ENCODE data around the gene KLHL13.
"Not testable (repeated sequence)": the region's sequence is repeated elsewhere in the genome, so short reads cannot be mapped to it uniquely, and the experiment has no call there.

Gene KLHL13

GRCh38 chrX:118116713-118117550 is at the start of gene KLHL13:
KLHL13 (minus strand) TSS chrX:118116810; CDS start chrX:118028473, 88,337 bp downstream.
- DNase-seq (ENCODE audit: low read depth in 2 of 2) = peak in 1 of 2 donors; percentile 0

DNA sequence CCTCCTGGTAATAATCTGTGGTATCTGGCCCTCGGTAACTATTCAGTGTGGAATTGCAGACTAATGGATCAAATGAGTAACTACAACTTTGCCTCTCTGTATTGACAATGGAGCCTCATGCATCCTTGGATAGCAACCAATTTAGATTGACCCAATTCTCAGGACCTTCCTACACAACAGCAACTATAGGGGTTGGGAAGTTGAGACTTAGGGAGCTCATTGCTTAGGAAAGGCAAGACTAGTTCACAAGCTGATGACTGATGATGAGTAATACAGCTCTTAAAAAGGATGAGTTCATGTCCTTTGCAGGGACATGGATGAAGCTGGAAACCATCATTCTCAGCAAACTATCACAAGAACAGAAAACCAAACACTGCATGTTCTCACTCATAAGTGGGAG is 47.5 kb upstream of the KLHL13 start:
- DNase-seq (ENCODE audit: low read depth in 2 of 2) = no peak

DNA sequence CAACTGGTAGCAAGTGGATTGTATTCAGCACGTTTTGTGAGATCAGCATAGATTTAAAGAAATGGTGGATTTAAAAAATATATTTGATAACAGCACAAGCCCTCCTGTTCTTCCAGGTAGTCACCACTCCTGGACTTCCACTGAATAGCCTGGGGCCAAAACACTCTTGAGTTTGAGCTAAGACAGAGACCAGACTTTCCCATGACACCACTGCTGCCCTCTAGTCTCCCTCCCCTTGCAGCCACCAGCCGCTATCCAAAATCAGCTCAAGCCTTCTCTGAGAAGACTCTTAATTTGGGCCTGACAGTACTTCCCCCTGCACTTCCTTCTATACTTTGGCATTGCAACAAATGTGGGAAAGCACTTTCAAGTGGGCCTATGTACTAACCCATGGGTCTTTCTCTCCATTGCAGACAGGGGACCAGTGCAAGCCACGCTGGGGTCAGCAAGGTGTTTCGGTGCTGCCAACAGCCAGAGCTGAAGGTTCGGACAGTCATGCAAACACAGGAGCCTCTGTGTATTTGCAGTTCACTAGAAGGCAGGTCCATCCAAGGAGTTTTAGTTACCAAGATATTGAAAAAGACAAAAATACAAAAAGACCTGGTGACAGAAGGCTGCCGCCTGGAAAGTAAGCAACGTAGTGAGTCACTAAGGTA is 40.5 kb upstream of the KLHL13 start:
- no peak for DNase-seq (ENCODE audit: low read depth in 2 of 2)

DNA sequence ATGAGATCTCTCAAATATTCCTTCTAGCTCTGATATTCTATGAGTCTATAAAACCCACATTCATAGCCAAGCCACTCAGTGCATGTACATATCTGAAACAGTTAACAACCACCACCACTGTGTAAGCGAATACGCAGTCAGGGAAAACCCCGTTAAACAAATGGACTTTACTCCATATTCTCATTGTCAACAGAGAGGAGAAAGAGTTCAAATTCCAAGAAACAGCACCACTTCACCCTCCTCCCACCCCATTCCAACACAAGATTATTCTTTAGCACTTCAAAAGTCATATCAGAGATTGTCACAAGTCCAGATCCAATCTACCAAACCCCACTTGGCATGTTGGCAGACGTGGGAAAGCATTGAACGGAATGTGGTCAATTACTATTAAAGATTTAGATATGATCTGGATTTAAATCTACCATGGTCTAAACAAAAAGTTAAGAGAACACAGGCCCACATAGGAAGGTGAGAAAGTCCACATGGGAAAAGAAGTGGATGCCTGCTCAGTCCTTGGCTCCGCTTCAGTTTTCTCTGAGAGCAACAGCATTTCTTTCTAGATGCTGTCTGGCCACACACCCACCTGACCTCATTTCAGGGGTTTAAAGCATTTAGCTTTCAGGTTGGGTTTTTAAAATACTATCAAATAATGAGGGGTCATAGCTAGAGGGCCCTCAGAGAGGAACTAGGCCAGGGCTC is 39.8 kb upstream of the KLHL13 start:
- DNase-seq (ENCODE audit: low read depth in 2 of 2) = no peak

- no peak for DNase-seq (ENCODE audit: low read depth in 2 of 2)
Measured at GRCh38 chrX:118153270-118153669, 36.7 kb upstream of the KLHL13 start.

DNA sequence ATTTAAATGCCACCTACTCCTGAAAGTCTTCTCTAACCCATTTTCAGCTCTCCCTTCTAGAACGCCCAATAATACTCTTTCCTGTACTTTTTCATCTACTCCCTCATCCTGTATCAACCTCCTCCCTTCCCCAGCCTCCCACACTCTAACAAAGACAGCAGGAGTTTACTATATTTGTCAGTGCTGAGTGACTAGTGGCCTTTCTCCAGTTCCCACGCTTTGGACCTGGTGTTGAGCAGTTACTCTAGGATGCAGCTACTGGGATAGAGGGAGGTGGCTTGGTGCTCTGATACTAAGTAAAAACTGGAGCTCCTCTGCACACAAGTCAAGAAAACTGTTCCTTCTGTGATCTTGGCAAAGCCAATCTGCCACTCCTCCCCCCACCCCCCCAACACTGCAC is 36.1 kb upstream of the KLHL13 start:
- no peak for DNase-seq (ENCODE audit: low read depth in 2 of 2)

DNA sequence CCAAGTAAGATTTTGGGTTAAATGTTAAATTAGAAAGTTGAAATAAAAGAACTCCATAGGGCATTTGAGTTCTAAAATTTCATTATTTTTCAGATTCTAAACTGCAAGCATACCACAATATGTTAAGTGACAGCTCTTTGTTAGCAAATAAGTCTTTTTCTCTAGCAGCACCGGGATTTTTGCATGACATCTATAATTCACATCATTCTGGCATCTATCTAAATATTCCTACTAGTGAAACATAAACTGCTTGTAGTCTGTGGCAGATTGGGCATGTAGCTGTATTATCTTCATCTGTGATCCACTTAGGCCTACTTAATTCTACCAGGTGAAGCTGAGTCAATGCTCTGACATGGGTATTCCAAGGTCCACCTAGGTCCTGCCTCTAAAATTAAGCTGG is 32.1 kb upstream of the KLHL13 start:
- no peak for DNase-seq (ENCODE audit: low read depth in 2 of 2)

DNA sequence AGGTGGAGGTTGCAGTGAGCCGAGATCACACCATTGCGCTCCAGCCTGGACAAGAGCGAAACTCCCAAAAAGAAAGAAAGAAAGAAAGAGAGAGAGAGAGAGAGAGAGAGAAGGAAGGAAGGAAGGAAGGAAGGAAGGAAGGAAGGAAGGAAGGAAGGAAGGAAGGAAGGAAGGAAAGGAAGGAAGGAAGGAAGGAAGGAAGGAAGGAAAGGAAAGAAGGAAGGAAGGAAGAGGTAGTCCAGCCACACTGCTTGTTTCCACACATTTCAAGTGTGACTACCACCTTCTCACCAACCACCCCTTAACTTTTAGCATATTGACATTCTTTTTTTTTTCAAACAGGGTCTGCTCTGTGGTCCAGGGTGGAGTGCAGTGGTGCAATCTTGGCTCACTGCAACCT is 31.2 kb upstream of the KLHL13 start:
- DNase-seq (ENCODE audit: low read depth in 2 of 2) = not testable (repeated sequence)

DNA sequence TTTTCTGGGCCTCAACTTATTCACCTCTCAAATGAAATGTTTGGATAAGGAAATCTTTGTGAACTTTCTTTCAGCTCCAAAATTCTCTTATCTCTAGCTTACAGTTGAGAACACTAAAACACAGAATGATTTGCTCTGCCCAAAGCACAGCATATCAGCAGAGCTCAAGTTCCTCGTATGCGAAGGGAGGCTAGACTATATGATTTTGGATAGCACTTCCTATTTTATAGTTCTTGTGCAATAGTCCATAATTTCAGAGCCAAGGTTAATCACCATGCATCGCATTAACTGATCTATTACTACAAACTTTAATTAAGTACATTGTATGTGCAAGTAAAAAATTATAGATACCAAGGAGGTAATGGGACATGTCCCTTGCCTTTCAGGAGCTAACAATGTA is 27.0 kb upstream of the KLHL13 start:
- DNase-seq (ENCODE audit: low read depth in 2 of 2) = no peak

- DNase-seq (ENCODE audit: low read depth in 2 of 2) = no peak
Measured at GRCh38 chrX:118131336-118131735, 14.7 kb upstream of the KLHL13 start.

DNA sequence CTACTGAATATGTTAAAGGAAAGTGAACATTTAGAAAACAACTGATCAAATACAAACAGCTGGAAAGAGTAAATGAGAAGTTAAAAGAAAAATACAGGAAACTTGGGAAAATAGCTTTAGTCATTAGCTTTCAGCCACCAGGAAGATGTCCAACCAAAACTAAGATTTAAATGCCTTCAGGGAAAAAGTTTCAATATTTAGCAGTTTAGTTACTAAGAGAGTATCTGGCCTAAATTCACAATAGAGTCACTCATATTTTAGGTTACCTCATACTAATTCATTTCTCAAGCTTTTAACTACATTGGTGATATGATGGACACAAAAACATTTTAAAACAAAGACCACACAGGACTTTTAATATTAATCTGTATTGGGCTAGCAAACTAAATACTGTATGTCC is 13.1 kb upstream of the KLHL13 start:
- DNase-seq (ENCODE audit: low read depth in 2 of 2) = no peak

GRCh38 chrX:118128724-118129123 is 12.1 kb upstream of the KLHL13 start:
- no peak for DNase-seq (ENCODE audit: low read depth in 2 of 2)

DNA sequence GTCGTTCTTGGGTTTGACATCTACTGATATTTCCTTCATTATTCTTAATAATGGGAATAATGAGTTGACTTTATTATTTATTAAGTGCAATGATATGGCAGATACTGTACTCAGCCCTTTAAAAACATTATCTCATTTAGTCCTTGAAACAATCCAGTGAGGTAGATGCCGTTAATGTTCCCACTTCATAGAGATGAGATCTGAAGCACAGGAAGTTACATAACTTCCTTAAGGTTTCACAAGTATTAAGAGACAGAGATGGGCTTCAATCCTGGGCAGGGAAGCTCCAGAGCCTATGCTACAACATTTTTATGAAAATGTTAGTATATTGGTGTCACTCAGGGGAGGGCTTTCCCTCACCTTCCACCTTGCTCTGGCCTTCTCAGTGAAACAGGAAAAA is 9.7 kb upstream of the KLHL13 start:
- no peak for DNase-seq (ENCODE audit: low read depth in 2 of 2)

DNA sequence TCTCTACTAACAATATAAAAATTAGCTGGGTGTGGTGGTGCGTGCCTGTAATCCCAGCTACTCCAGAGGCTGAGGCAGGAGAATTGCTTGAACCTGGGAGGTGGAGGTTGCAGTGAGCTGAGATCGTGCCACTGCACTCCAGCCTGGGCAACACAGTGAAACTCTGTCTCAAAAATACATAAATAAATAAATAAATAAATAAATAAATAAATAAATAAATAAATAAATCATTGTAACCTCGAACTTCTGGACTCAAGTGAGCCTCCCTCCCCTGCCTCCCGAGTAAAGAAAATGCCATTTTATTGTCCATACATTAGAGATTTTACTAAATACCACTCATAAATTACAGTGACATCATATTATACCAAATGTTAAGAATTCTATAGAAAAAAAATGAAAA is 7.6 kb upstream of the KLHL13 start:
- DNase-seq (ENCODE audit: low read depth in 2 of 2) = not testable (repeated sequence)

GRCh38 chrX:118117741-118118140 is 1.1 kb upstream of the KLHL13 start:
- no peak for DNase-seq (ENCODE audit: low read depth in 2 of 2)

GRCh38 chrX:118115953-118116712 is 477 bp downstream of the KLHL13 start:
- no peak for DNase-seq (ENCODE audit: low read depth in 2 of 2)

GRCh38 chrX:118114971-118115370 is 1.6 kb downstream of the KLHL13 start:
- DNase-seq (ENCODE audit: low read depth in 2 of 2) = no peak

- no peak for DNase-seq (ENCODE audit: low read depth in 2 of 2)
Measured at GRCh38 chrX:118109065-118109464, 7.5 kb downstream of the KLHL13 start.

DNA sequence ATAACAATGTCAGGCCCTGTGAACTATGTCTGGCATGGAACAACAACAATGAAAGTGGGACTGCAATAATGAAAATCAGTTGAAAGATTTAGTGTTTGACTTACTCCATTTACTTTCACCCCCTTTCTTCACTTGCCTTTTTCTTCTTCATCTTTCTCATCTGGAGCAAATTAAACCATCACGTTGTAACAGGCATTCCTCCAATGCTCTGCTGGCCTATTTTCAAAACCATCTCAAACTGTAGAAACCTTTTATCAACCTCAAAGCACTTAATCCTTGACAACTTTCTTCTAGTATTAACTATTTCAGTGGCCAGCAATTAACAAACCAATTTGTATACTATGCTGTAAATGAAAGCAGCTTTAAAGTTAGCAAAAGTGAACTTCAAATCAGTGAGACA is 8.3 kb downstream of the KLHL13 start:
- no peak for DNase-seq (ENCODE audit: low read depth in 2 of 2)

DNA sequence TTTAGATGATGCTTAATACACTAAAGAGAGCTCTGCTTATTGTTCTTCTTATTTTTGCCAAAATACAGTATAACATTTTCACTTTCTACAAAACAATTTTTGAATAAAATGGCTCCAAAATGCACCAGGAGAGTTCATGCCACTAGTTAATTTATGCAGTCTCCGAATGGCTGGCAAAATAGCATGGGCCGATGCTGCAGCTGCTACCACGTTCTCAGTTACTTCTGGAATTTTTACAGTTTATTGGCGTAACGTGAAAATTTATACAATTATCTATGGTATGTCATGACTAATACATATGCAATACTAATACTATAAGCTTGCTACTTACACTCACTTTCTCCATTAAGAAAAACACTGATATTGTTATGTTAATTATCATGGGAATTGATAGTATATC is 16.5 kb downstream of the KLHL13 start:
- no peak for DNase-seq (ENCODE audit: low read depth in 2 of 2)

- DNase-seq (ENCODE audit: low read depth in 2 of 2) = no peak
Measured at GRCh38 chrX:118088084-118088483, 28.5 kb downstream of the KLHL13 start.

DNA sequence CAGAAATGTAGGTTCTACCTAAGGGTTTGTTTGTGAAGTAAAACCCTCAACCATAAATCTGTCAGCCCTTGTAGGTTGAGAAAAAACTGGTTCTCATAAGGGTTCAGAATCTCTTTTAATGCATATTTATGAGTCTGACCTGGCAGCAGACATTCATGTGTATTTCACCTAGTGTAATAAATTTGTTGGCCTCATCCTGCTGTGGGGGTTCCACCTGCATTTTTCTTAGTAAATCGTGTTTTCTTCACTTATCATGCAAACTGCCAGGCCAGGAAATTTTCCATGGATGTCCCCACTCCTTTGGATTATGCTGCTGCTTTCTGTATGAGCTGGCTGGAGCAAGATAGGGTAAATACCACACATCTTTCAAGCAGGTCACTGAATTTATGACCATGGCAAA is 42.4 kb downstream of the KLHL13 start:
- no peak for DNase-seq (ENCODE audit: low read depth in 2 of 2)
